ENCODE measurements around the gene PWWP2A. TPM values are rescaled to one million over a fixed set of nuclear protein-coding genes. Genes with fewer than 3 reads are reported as not detected.

Gene PWWP2A
- total RNA-seq, 1 experiment from 2014 or later: 14.7 TPM

GRCh38 chr5:160159991-160160792, 40.9 kb upstream of the PWWP2A start:
- Histone ChIP-seq H3K36me3 (ENCODE audit: control insufficient read depth in 1 of 2, insufficient read depth in 2 of 2, low read length in 2 of 2) (no peaks in the 10 kb centered on the region), H2AFZ (ENCODE audit: low read depth, low read length, poor library complexity, severe bottlenecking) (no peak overlapping the region), H3K4me2 (ENCODE audit: low read length) (no peak overlapping the region), H3K79me2 (ENCODE audit: insufficient read depth, low read length) (no peaks in the 10 kb centered on the region), H3K4me3 (replicated peaks in 1 of 2; ENCODE audit: low read depth in 1 of 2, low read length in 2 of 2) (no peak overlapping the region), H3K4me1 (ENCODE audit: control insufficient read depth in 1 of 2, insufficient read depth in 2 of 2, low read length in 2 of 2) (peaks cover 7 to 9% of the 10 kb centered on the region in 2 experiments), H3K27ac (ENCODE audit: low read depth, low read length) (no peak overlapping the region), H4K20me1 (ENCODE audit: insufficient read depth) (no peaks in the 10 kb centered on the region), H3K9me2 (ENCODE audit: insufficient read depth) (no peaks in the 10 kb centered on the region), H3K27me3 (ENCODE audit: insufficient read depth, low read length) (no peaks in the 10 kb centered on the region), H3K9ac (ENCODE audit: low read length) (no peak overlapping the region), H3K9me3 (ENCODE audit: control insufficient read depth in 1 of 2, insufficient read depth in 1 of 2, low read depth in 1 of 2, low read length in 2 of 2) (no peaks in the 10 kb centered on the region)
- ChIA-PET POLR2A (no interaction called here), RAD21 (ENCODE audit: low non-redundant PET in 1 of 2, low total read pairs in 2 of 2, uncharacterized antibody in 2 of 2, unreplicated experiment in 2 of 2) (no interaction called here), CTCF (no interaction called here)
- TF ChIP-seq, protein P1, sequence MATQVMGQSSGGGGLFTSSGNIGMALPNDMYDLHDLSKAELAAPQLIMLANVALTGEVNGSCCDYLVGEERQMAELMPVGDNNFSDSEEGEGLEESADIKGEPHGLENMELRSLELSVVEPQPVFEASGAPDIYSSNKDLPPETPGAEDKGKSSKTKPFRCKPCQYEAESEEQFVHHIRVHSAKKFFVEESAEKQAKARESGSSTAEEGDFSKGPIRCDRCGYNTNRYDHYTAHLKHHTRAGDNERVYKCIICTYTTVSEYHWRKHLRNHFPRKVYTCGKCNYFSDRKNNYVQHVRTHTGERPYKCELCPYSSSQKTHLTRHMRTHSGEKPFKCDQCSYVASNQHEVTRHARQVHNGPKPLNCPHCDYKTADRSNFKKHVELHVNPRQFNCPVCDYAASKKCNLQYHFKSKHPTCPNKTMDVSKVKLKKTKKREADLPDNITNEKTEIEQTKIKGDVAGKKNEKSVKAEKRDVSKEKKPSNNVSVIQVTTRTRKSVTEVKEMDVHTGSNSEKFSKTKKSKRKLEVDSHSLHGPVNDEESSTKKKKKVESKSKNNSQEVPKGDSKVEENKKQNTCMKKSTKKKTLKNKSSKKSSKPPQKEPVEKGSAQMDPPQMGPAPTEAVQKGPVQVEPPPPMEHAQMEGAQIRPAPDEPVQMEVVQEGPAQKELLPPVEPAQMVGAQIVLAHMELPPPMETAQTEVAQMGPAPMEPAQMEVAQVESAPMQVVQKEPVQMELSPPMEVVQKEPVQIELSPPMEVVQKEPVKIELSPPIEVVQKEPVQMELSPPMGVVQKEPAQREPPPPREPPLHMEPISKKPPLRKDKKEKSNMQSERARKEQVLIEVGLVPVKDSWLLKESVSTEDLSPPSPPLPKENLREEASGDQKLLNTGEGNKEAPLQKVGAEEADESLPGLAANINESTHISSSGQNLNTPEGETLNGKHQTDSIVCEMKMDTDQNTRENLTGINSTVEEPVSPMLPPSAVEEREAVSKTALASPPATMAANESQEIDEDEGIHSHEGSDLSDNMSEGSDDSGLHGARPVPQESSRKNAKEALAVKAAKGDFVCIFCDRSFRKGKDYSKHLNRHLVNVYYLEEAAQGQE (IDR thresholded peaks at IDR 0.05; ENCODE audit: low read depth): no peak
- TF ChIP-seq POLR2AphosphoS5 (IDR thresholded peaks at IDR 0.05; ENCODE audit: low read depth, low read length) (no peak), SRF (IDR thresholded peaks at IDR 0.05; ENCODE audit: low read depth) (no peak), ZNF274 (IDR thresholded peaks at IDR 0.05; ENCODE audit: low read depth, low read length) (no peak)
- intact Hi-C loops (cut with micrococcal nuclease): loop anchor here (5.0 kb wide), 1 partner anchor 138 kb away; no protein-coding TSS in a partner anchor
- ATAC-seq (no peak), DNase-seq (ENCODE audit: low read depth, low spot score) (no peak)
- no TSS peak for BruUV-seq (replicated peaks)

DNA sequence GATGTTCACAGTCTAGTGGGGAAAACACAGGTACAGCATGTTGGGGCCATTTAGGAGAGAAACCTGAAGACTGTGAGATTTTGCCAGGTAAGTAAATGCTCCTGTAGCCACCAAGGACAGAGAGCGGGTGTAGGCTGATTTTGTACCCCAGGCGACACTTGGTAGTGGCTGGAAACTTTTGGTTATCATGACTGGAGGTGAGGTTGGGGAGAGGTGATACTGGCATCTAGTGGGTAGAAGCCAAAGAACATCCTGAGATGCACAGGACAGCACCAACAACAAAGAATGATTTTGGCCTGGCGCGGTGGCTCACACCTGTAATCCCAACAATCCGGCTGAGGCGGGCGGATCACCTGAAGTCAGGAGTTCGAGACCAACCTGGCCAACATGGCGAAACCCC, 38.8 kb upstream of the PWWP2A start:
- CTCF ChIA-PET: no interaction called here

More for the DNA sequence above, 38.8 kb upstream of the PWWP2A start:
- Histone ChIP-seq H3K4me3 (replicated peaks in 1 of 2; ENCODE audit: low read depth in 1 of 2, low read length in 2 of 2) (no peak overlapping the region), H3K9me2 (ENCODE audit: insufficient read depth) (no peaks in the 10 kb centered on the region), H3K4me1 (ENCODE audit: control insufficient read depth in 1 of 2, insufficient read depth in 2 of 2, low read length in 2 of 2) (no peaks in the 10 kb centered on the region), H3K4me2 (ENCODE audit: low read length) (no peak overlapping the region), H2AFZ (ENCODE audit: low read depth, low read length, poor library complexity, severe bottlenecking) (no peak overlapping the region), H3K27me3 (ENCODE audit: insufficient read depth, low read length) (no peaks in the 10 kb centered on the region), H4K20me1 (ENCODE audit: insufficient read depth) (no peaks in the 10 kb centered on the region), H3K9me3 (ENCODE audit: control insufficient read depth in 1 of 2, insufficient read depth in 1 of 2, low read depth in 1 of 2, low read length in 2 of 2) (no peaks in the 10 kb centered on the region), H3K27ac (ENCODE audit: low read depth, low read length) (no peak overlapping the region), H3K9ac (ENCODE audit: low read length) (no peak overlapping the region), H3K79me2 (ENCODE audit: insufficient read depth, low read length) (no peaks in the 10 kb centered on the region), H3K36me3 (ENCODE audit: control insufficient read depth in 1 of 2, insufficient read depth in 2 of 2, low read length in 2 of 2) (no peaks in the 10 kb centered on the region)
- DNase-seq (ENCODE audit: low read depth, low spot score): no peak
- ATAC-seq: peak; percentile 77
- BruUV-seq (replicated peaks): no TSS peak
- ChIA-PET POLR2A (no interaction called here), RAD21 (ENCODE audit: low non-redundant PET in 1 of 2, low total read pairs in 2 of 2, uncharacterized antibody in 2 of 2, unreplicated experiment in 2 of 2) (no interaction called here)
- intact Hi-C loops (cut with micrococcal nuclease): loop anchor here (5.0 kb wide), 1 partner anchor 136 kb away; no protein-coding TSS in a partner anchor
- TF ChIP-seq FOSL1 (IDR thresholded peaks at IDR 0.05; ENCODE audit: low read depth) (no peak), YY1 (IDR thresholded peaks at IDR 0.05; ENCODE audit: extremely low read depth, insufficient replicate concordance, low read depth, low read length) (no peak), RAD21 (IDR thresholded peaks at IDR 0.05; ENCODE audit: low read depth) (peak; percentile 55), CTCF (IDR thresholded peaks at IDR 0.05 in 2 of 3, conservative IDR thresholded peaks at IDR 0.05 in 1 of 3; ENCODE audit: borderline replicate concordance in 1 of 3, insufficient read depth in 1 of 3, low read depth in 2 of 3, low read length in 2 of 3) (peak; percentile 10 to 27 (median 20); a peak in 2 of 6 replicates)
- TF ChIP-seq, protein P2, sequence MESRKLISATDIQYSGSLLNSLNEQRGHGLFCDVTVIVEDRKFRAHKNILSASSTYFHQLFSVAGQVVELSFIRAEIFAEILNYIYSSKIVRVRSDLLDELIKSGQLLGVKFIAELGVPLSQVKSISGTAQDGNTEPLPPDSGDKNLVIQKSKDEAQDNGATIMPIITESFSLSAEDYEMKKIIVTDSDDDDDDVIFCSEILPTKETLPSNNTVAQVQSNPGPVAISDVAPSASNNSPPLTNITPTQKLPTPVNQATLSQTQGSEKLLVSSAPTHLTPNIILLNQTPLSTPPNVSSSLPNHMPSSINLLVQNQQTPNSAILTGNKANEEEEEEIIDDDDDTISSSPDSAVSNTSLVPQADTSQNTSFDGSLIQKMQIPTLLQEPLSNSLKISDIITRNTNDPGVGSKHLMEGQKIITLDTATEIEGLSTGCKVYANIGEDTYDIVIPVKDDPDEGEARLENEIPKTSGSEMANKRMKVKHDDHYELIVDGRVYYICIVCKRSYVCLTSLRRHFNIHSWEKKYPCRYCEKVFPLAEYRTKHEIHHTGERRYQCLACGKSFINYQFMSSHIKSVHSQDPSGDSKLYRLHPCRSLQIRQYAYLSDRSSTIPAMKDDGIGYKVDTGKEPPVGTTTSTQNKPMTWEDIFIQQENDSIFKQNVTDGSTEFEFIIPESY (IDR thresholded peaks at IDR 0.05; ENCODE audit: extremely low read depth, insufficient replicate concordance, low read length): no peak

Measured in HCT116 (cell line).